ENCODE measurements around the gene WTIP.

GRCh38 chr19:34534206-34534605 is 52.6 kb downstream of the WTIP start:
- TF ChIP-seq RFX5 (IDR thresholded peaks at IDR 0.05; ENCODE audit: low read depth, low read length) (no peak), CTCF (conservative IDR thresholded peaks at IDR 0.05; ENCODE audit: low read depth, low read length) (no peak), POLR2A (IDR thresholded peaks at IDR 0.05; ENCODE audit: low read depth, low read length) (no peak), SMC3 (IDR thresholded peaks at IDR 0.05; ENCODE audit: low read depth, low read length) (no peak), MAFK (IDR thresholded peaks at IDR 0.05; ENCODE audit: low read depth, low read length) (no peak), CEBPB (IDR thresholded peaks at IDR 0.05; ENCODE audit: low read depth, low read length) (peak; percentile 69), BHLHE40 (IDR thresholded peaks at IDR 0.05; ENCODE audit: low read depth, low read length) (no peak), RCOR1 (IDR thresholded peaks at IDR 0.05; ENCODE audit: insufficient replicate concordance, low read length) (no peak), NFE2L2 (IDR thresholded peaks at IDR 0.05; ENCODE audit: low read depth, low read length) (no peak), RAD21 (IDR thresholded peaks at IDR 0.05; ENCODE audit: low read length) (no peak), MAZ (IDR thresholded peaks at IDR 0.05; ENCODE audit: borderline replicate concordance, low read depth, low read length) (no peak), MXI1 (IDR thresholded peaks at IDR 0.05; ENCODE audit: borderline replicate concordance, low read depth, low read length) (no peak), FOS (IDR thresholded peaks at IDR 0.05; ENCODE audit: low read depth, low read length) (no peak)
- TF ChIP-seq, protein P1, sequence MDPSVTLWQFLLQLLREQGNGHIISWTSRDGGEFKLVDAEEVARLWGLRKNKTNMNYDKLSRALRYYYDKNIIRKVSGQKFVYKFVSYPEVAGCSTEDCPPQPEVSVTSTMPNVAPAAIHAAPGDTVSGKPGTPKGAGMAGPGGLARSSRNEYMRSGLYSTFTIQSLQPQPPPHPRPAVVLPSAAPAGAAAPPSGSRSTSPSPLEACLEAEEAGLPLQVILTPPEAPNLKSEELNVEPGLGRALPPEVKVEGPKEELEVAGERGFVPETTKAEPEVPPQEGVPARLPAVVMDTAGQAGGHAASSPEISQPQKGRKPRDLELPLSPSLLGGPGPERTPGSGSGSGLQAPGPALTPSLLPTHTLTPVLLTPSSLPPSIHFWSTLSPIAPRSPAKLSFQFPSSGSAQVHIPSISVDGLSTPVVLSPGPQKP (IDR thresholded peaks at IDR 0.05; ENCODE audit: borderline replicate concordance, low read depth, low read length): no peak
